Thoracic aorta (tissue), 2 donors: Measurements from ENCODE around the gene TNFAIP1. TPM values are rescaled to one million over a fixed set of nuclear protein-coding genes. Genes with fewer than 3 reads are reported as not detected.

Experiments
- ATAC-seq: fragments of 150-250 bp; one replicate; pipeline ENCODE4 v1.8.0; 2017; ENCODE audit warnings: low read depth; ENCODE audit not compliant: insufficient number of reproducible peaks, low FRiP score
- DNase-seq: peaks from one replicate; pipeline ENCODE4 v3.0.0-alpha.2; 2020; ENCODE audit warnings: low spot score
- H3K27ac ChIP-seq, 2 donors: fragments of 200-600 bp; sonication (generic); 1 replicate in 1 of 2; 2 replicates in 1 of 2; pipeline ENCODE4 v1.5.1; 2016; ENCODE audit warnings: mild to moderate bottlenecking in 2 of 2, moderate library complexity in 2 of 2
- H3K27me3 ChIP-seq: fragments of 200-600 bp; sonication (generic); replicated peaks from 2 replicates; pipeline ENCODE4 v1.6.0; 2016; ENCODE audit warnings: mild to moderate bottlenecking; ENCODE audit not compliant: insufficient read depth
- H3K36me3 ChIP-seq: fragments of 200-600 bp; sonication (generic); one replicate; pipeline ENCODE4 v1.5.1; 2016
- H3K4me1 ChIP-seq, 2 donors: fragments of 200-600 bp; sonication (generic); 1 replicate in 1 of 2; 2 replicates in 1 of 2; pipeline versions ENCODE4 v1.5.1 to v1.6.0; 2016; ENCODE audit warnings: low read depth in 2 of 2, mild to moderate bottlenecking in 1 of 2; ENCODE audit not compliant: control insufficient read depth in 1 of 2
- H3K4me3 ChIP-seq: fragments of 200-600 bp; sonication (generic); 2 replicates; pipeline ENCODE4 v1.5.1; 2016; ENCODE audit warnings: mild to moderate bottlenecking
- H3K9me3 ChIP-seq: fragments of 200-600 bp; sonication (generic); 2 replicates; pipeline ENCODE4 v1.5.1; 2016
- total RNA-seq, 2 donors: library from RNA; depleted of rRNA; stranded (reverse); fragments of >200 nt; gene quantifications; one replicate each; pipeline versions ENCODE4 v1.1.0 to v1.2.3, GENCODE V29; 2016
- TF ChIP-seq, protein P1 (sequence below): fragments of 200-600 bp; sonication (generic); IDR thresholded peaks from one replicate; pipeline ENCODE4 v1.5.1; 2019; ENCODE audit warnings: antibody characterized with exemption

Gene TNFAIP1
- total RNA-seq, 2 donors from 2014 or later, result 43.3 to 66.1 TPM

- TF ChIP-seq, protein P1, sequence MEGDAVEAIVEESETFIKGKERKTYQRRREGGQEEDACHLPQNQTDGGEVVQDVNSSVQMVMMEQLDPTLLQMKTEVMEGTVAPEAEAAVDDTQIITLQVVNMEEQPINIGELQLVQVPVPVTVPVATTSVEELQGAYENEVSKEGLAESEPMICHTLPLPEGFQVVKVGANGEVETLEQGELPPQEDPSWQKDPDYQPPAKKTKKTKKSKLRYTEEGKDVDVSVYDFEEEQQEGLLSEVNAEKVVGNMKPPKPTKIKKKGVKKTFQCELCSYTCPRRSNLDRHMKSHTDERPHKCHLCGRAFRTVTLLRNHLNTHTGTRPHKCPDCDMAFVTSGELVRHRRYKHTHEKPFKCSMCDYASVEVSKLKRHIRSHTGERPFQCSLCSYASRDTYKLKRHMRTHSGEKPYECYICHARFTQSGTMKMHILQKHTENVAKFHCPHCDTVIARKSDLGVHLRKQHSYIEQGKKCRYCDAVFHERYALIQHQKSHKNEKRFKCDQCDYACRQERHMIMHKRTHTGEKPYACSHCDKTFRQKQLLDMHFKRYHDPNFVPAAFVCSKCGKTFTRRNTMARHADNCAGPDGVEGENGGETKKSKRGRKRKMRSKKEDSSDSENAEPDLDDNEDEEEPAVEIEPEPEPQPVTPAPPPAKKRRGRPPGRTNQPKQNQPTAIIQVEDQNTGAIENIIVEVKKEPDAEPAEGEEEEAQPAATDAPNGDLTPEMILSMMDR, result no peak
- H3K27me3 ChIP-seq, result no peaks in the 10 kb centered on the region
- peak overlapping the region; percentile 74 for H3K4me3 ChIP-seq
- DNase-seq (no peak), ATAC-seq (no peak)
- H3K9me3 ChIP-seq, result no peaks in the 10 kb centered on the region
- H3K36me3 ChIP-seq, result no peaks in the 10 kb centered on the region
- peak overlapping the region in 1 of 2 donors; percentile 38 for H3K27ac ChIP-seq
- peaks cover 9 to 14% of the 10 kb centered on the region in 2 donors for H3K4me1 ChIP-seq
Observed at GRCh38 chr17:28319598-28319935, 16.0 kb upstream of the TNFAIP1 start.

GRCh38 chr17:28320215-28321061, 15.1 kb upstream of the TNFAIP1 start:
- H3K27me3 ChIP-seq, result no peaks in the 10 kb centered on the region
- no peaks in the 10 kb centered on the region for H3K36me3 ChIP-seq
- H3K27ac ChIP-seq, result no peak overlapping the region
- TF ChIP-seq, protein P1, result no peak
- H3K4me1 ChIP-seq, result peaks cover 9 to 14% of the 10 kb centered on the region in 2 donors
- no peak for ATAC-seq
- no peaks in the 10 kb centered on the region for H3K9me3 ChIP-seq
- H3K4me3 ChIP-seq, result peak overlapping the region; percentile 74
- no peak for DNase-seq

GRCh38 chr17:28324267-28324745, 11.3 kb upstream of the TNFAIP1 start:
- TF ChIP-seq, protein P1, result no peak
- no peak for ATAC-seq
- no peaks in the 10 kb centered on the region for H3K9me3 ChIP-seq

GRCh38 chr17:28324781-28325180, 10.8 kb upstream of the TNFAIP1 start:
- H3K4me3 ChIP-seq, result no peak overlapping the region
- H3K4me1 ChIP-seq, result peaks cover 0 to 2% of the 10 kb centered on the region in 2 donors
- no peaks in the 10 kb centered on the region for H3K9me3 ChIP-seq
- H3K27ac ChIP-seq, result no peak overlapping the region
- no peak for ATAC-seq
- DNase-seq, result no peak
- H3K36me3 ChIP-seq, result peaks cover 7% of the 10 kb centered on the region
- H3K27me3 ChIP-seq, result no peaks in the 10 kb centered on the region
- TF ChIP-seq, protein P1, result no peak

More at GRCh38 chr17:28324267-28324745, 11.3 kb upstream of the TNFAIP1 start:
- Histone ChIP-seq H3K4me1 (peaks cover 4 to 5% of the 10 kb centered on the region in 2 donors), H3K36me3 (peaks cover 5% of the 10 kb centered on the region), H3K27me3 (no peaks in the 10 kb centered on the region), H3K27ac (no peak overlapping the region), H3K4me3 (no peak overlapping the region)
- DNase-seq, result no peak

DNA sequence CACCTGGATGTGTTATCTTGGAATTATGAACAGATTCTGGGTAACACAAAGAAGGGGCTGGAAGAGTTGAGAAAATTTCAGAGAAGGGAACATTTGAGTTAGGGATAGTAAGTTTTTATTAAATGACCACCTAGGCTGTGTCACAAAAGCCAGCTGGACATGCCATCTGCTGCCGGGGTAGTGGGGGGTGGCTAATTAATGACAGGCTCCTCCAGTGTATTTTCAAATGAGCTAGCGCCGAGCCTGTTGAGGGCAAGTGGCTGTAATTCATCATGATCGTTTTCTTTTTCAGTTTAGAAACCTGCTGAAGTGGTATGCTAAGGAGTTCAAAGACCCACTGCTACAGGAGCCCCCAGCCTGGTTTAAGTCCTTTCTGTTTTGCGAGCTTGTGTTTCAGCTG, 10.3 kb upstream of the TNFAIP1 start:
- Histone ChIP-seq H3K4me3 (no peak overlapping the region), H3K9me3 (no peaks in the 10 kb centered on the region), H3K27ac (no peak overlapping the region), H3K4me1 (no peaks in the 10 kb centered on the region), H3K36me3 (peaks cover 8% of the 10 kb centered on the region), H3K27me3 (no peaks in the 10 kb centered on the region)
- TF ChIP-seq, protein P1, result no peak
- DNase-seq, result no peak
- no peak for ATAC-seq
